Dendritic cell treated with granulocyte-macrophage colony-stimulating factor and Interleukin-4, amounts not matched to agents 40 ng/mL and 50 ng/mL, for 4 days (primary cell): Measurements from ENCODE around the gene GRID2.

Experiments
- H3K27ac Mint-ChIP-seq: one replicate; pipeline ENCODE4 v1.8.0; 2022; ENCODE audit warnings: mild to moderate bottlenecking, mixed read lengths
- H3K27me3 Mint-ChIP-seq: one replicate; pipeline ENCODE4 v1.8.0; 2022; ENCODE audit warnings: mild to moderate bottlenecking, mixed read lengths
- H3K36me3 Mint-ChIP-seq: one replicate; pipeline ENCODE4 v1.8.0; 2022; ENCODE audit warnings: low read depth, mixed read lengths
- H3K4me1 Mint-ChIP-seq: one replicate; pipeline ENCODE4 v1.8.0; 2022; ENCODE audit warnings: low read depth, mixed read lengths
- H3K4me3 Mint-ChIP-seq: one replicate; pipeline ENCODE4 v1.8.0; 2022; ENCODE audit warnings: mild to moderate bottlenecking, moderate library complexity, mixed read lengths
- H3K9me3 Mint-ChIP-seq: one replicate; pipeline ENCODE4 v1.8.0; 2022; ENCODE audit warnings: mixed read lengths
- intact Hi-C: fragments of 100-400 bp; cut with micrococcal nuclease; formaldehyde crosslinking; loops from one replicate; pipeline ENCODE4 v1.15.0; 2022

Gene GRID2

GRCh38 chr4:93748373-93749291, 1444.9 kb downstream of the GRID2 start:
- Mint-ChIP-seq H3K27me3 (no peaks in the 10 kb centered on the region), H3K9me3 (no peaks in the 10 kb centered on the region), H3K27ac (no peak overlapping the region), H3K36me3 (no peaks in the 10 kb centered on the region), H3K4me1 (no peaks in the 10 kb centered on the region), H3K4me3 (no peak overlapping the region)
- intact Hi-C loops = no loop called here

GRCh38 chr4:93749292-93749761, 1445.6 kb downstream of the GRID2 start:
- H3K36me3 Mint-ChIP-seq = no peaks in the 10 kb centered on the region
- H3K4me3 Mint-ChIP-seq = no peak overlapping the region
- intact Hi-C loops = no loop called here
- no peak overlapping the region for H3K27ac Mint-ChIP-seq
- no peaks in the 10 kb centered on the region for H3K27me3 Mint-ChIP-seq
- no peaks in the 10 kb centered on the region for H3K4me1 Mint-ChIP-seq
- H3K9me3 Mint-ChIP-seq = no peaks in the 10 kb centered on the region

GRCh38 chr4:93751411-93751810, 1447.6 kb downstream of the GRID2 start:
- Mint-ChIP-seq H3K27me3 (no peaks in the 10 kb centered on the region), H3K9me3 (no peaks in the 10 kb centered on the region), H3K27ac (no peak overlapping the region), H3K4me3 (no peak overlapping the region), H3K4me1 (no peaks in the 10 kb centered on the region), H3K36me3 (no peaks in the 10 kb centered on the region)
- intact Hi-C loops = no loop called here

- intact Hi-C loops = no loop called here
- H3K27ac Mint-ChIP-seq = no peak overlapping the region
- no peaks in the 10 kb centered on the region for H3K36me3 Mint-ChIP-seq
- no peak overlapping the region for H3K4me3 Mint-ChIP-seq
- no peaks in the 10 kb centered on the region for H3K27me3 Mint-ChIP-seq
- no peaks in the 10 kb centered on the region for H3K4me1 Mint-ChIP-seq
- H3K9me3 Mint-ChIP-seq = no peaks in the 10 kb centered on the region
Measured at GRCh38 chr4:93756101-93756500, 1452.3 kb downstream of the GRID2 start.

- Mint-ChIP-seq H3K36me3 (no peaks in the 10 kb centered on the region), H3K27ac (no peak overlapping the region), H3K4me3 (no peak overlapping the region), H3K27me3 (no peaks in the 10 kb centered on the region), H3K4me1 (no peaks in the 10 kb centered on the region), H3K9me3 (no peaks in the 10 kb centered on the region)
- intact Hi-C loops = no loop called here
Measured at GRCh38 chr4:93759506-93759905, 1455.7 kb downstream of the GRID2 start.

- no peaks in the 10 kb centered on the region for H3K9me3 Mint-ChIP-seq
- no peak overlapping the region for H3K4me3 Mint-ChIP-seq
- no peaks in the 10 kb centered on the region for H3K36me3 Mint-ChIP-seq
- H3K4me1 Mint-ChIP-seq = no peaks in the 10 kb centered on the region
- intact Hi-C loops = no loop called here
- no peaks in the 10 kb centered on the region for H3K27me3 Mint-ChIP-seq
- H3K27ac Mint-ChIP-seq = no peak overlapping the region
Measured at GRCh38 chr4:93760284-93760683, 1456.5 kb downstream of the GRID2 start.

- Mint-ChIP-seq H3K4me3 (no peak overlapping the region), H3K27ac (no peak overlapping the region), H3K9me3 (no peaks in the 10 kb centered on the region), H3K36me3 (no peaks in the 10 kb centered on the region), H3K27me3 (no peaks in the 10 kb centered on the region), H3K4me1 (no peaks in the 10 kb centered on the region)
- intact Hi-C loops = no loop called here
Measured at GRCh38 chr4:93761286-93761685, 1457.5 kb downstream of the GRID2 start.

- intact Hi-C loops = no loop called here
- H3K4me1 Mint-ChIP-seq = no peaks in the 10 kb centered on the region
- H3K27ac Mint-ChIP-seq = no peak overlapping the region
- H3K27me3 Mint-ChIP-seq = no peaks in the 10 kb centered on the region
- no peak overlapping the region for H3K4me3 Mint-ChIP-seq
- H3K9me3 Mint-ChIP-seq = no peaks in the 10 kb centered on the region
- no peaks in the 10 kb centered on the region for H3K36me3 Mint-ChIP-seq
Measured at GRCh38 chr4:93764639-93765246, 1461.0 kb downstream of the GRID2 start.

GRCh38 chr4:93767917-93768316, 1464.2 kb downstream of the GRID2 start:
- H3K4me3 Mint-ChIP-seq = no peak overlapping the region
- H3K9me3 Mint-ChIP-seq = no peaks in the 10 kb centered on the region
- intact Hi-C loops = no loop called here
- no peaks in the 10 kb centered on the region for H3K4me1 Mint-ChIP-seq
- no peak overlapping the region for H3K27ac Mint-ChIP-seq
- H3K27me3 Mint-ChIP-seq = no peaks in the 10 kb centered on the region
- no peaks in the 10 kb centered on the region for H3K36me3 Mint-ChIP-seq

- no peaks in the 10 kb centered on the region for H3K27me3 Mint-ChIP-seq
- intact Hi-C loops = no loop called here
Measured at GRCh38 chr4:93770201-93770600, 1466.4 kb downstream of the GRID2 start.

GRCh38 chr4:93771640-93772411, 1468.1 kb downstream of the GRID2 start:
- Mint-ChIP-seq H3K9me3 (no peaks in the 10 kb centered on the region), H3K4me1 (no peaks in the 10 kb centered on the region), H3K27me3 (no peaks in the 10 kb centered on the region), H3K4me3 (no peak overlapping the region), H3K27ac (no peak overlapping the region), H3K36me3 (no peaks in the 10 kb centered on the region)
- intact Hi-C loops = no loop called here

More at GRCh38 chr4:93770201-93770600, 1466.4 kb downstream of the GRID2 start:
- Mint-ChIP-seq H3K4me3 (no peak overlapping the region), H3K4me1 (no peaks in the 10 kb centered on the region), H3K9me3 (no peaks in the 10 kb centered on the region), H3K27ac (no peak overlapping the region), H3K36me3 (no peaks in the 10 kb centered on the region)

GRCh38 chr4:93772858-93773257, 1469.1 kb downstream of the GRID2 start:
- Mint-ChIP-seq H3K36me3 (no peaks in the 10 kb centered on the region), H3K4me1 (no peaks in the 10 kb centered on the region), H3K9me3 (no peaks in the 10 kb centered on the region), H3K4me3 (no peak overlapping the region), H3K27ac (no peak overlapping the region), H3K27me3 (no peaks in the 10 kb centered on the region)
- intact Hi-C loops = no loop called here

- intact Hi-C loops = no loop called here
- Mint-ChIP-seq H3K4me1 (no peaks in the 10 kb centered on the region), H3K4me3 (no peak overlapping the region)
Measured at GRCh38 chr4:93775551-93775950, 1471.8 kb downstream of the GRID2 start.

More at GRCh38 chr4:93775551-93775950, 1471.8 kb downstream of the GRID2 start:
- Mint-ChIP-seq H3K27ac (no peak overlapping the region), H3K36me3 (no peaks in the 10 kb centered on the region), H3K9me3 (no peaks in the 10 kb centered on the region), H3K27me3 (no peaks in the 10 kb centered on the region)
